Kidney (tissue), 14 donors: ENCODE results near the gene ZNF618. TPM values are rescaled to one million over a fixed set of nuclear protein-coding genes. Genes with fewer than 3 reads are reported as not detected.
A peak's percentile ranks its signal among the peaks of the same experiment; 100 is the strongest.

Experiments
- DNase-seq, 5 donors: peaks; one replicate each; pipeline ENCODE4 v3.0.0-alpha.2; 2013 to 2020
- FAIRE-seq: peaks from 2 replicates; lab custom pipeline; 2012; peaks lifted over from hg19 to GRCh38; lab: Jason Lieb, UNC
- H3K27ac ChIP-seq, 2 donors: one replicate each; pipeline ENCODE4 v1.7.0; 2013; ENCODE audit warnings: low read depth in 2 of 2, low read length in 2 of 2, inconsistent platforms in 1 of 2
- H3K27me3 ChIP-seq: one replicate; pipeline ENCODE4 v1.7.1; 2013; ENCODE audit warnings: low read length, inconsistent platforms; ENCODE audit not compliant: control insufficient read depth, insufficient read depth
- H3K36me3 ChIP-seq, 3 donors: one replicate each; pipeline versions ENCODE4 v1.7.0 to v1.7.1; 2013; ENCODE audit warnings: low read length in 3 of 3, control low read depth in 1 of 3, inconsistent platforms in 1 of 3; ENCODE audit not compliant: insufficient read depth in 3 of 3, control insufficient read depth in 2 of 3
- H3K4me1 ChIP-seq, 3 donors: one replicate each; pipeline versions ENCODE4 v1.7.0 to v1.7.1; 2013; ENCODE audit warnings: low read length in 3 of 3, inconsistent platforms in 1 of 3, low read depth in 1 of 3; ENCODE audit not compliant: control insufficient read depth in 2 of 3, insufficient read depth in 2 of 3
- H3K4me3 ChIP-seq, 3 donors: one replicate each; pipeline versions ENCODE4 v1.7.0 to v1.8.1; 2013; ENCODE audit warnings: low read length in 3 of 3, control low read depth in 1 of 3, inconsistent platforms in 1 of 3
- H3K9ac ChIP-seq, 3 donors: one replicate each; pipeline versions ENCODE4 v1.7.0 to v1.7.1; 2013; ENCODE audit warnings: low read length in 3 of 3, control low read depth in 1 of 3, inconsistent platforms in 1 of 3
- H3K9me3 ChIP-seq, 3 donors: one replicate each; pipeline versions ENCODE4 v1.7.0 to v1.7.1; 2013; ENCODE audit warnings: low read length in 3 of 3, control low read depth in 1 of 3, inconsistent platforms in 1 of 3; ENCODE audit not compliant: control insufficient read depth in 2 of 3, insufficient read depth in 1 of 3
- CTCF ChIP-seq: IDR thresholded peaks from 3 replicates; pipeline ENCODE4 v1.5.1; 2012; ENCODE audit warnings: mild to moderate bottlenecking, moderate library complexity, borderline replicate concordance; ENCODE audit not compliant: insufficient read depth; ENCODE audit errors: extremely low read depth
- intact Hi-C: fragments of 100-400 bp; cut with DNase I; formaldehyde crosslinking; loops from one replicate; pipeline ENCODE4 v1.11.1; 2022
- polyA plus RNA-seq: library from polyadenylated mRNA; stranded (reverse); fragments of 350-450 nt; fragmentation: Illumina TruSeq; extraction: RNeasy Lipid Tissue Mini Kit (QIAGEN cat#74804); gene quantifications from one replicate; pipeline ENCODE4 v1.2.3, GENCODE V29; 2014; ENCODE audit warnings: low read depth, low replicate concordance; ENCODE audit not compliant: insufficient read depth
- total RNA-seq: library from RNA; stranded (reverse); fragmentation: NEBNext Ultra II Directional; extraction: Animal tissue kit (Norgen Biotek cat#: 25700); gene quantifications from one replicate; pipeline ENCODE4 v1.2.1, GENCODE V29; 2021
- donor health status: control.
- donor health status: control.
- donor health status: control.
- donor health status: control.
- donor health status: control.
- donor health status: DM: yes; HTN: yes; CAD: no.
- donor health status: Normal renal cell carcinoma (clear cell type).

Gene ZNF618
- total and polyA plus RNA-seq, 2 donors from 2014 or later, result 5.6 to 31.9 TPM

GRCh38 chr9:114035845-114036801 is 160.0 kb downstream of the ZNF618 start:
- TF ChIP-seq CTCF, result no peak
- peak in 2 of 5 donors; percentile 9 to 39 for DNase-seq
- no peak overlapping the region for H3K4me3 ChIP-seq
- no peak overlapping the region for H3K9ac ChIP-seq
- H3K36me3 ChIP-seq, result peaks cover 6 to 33% (median 24%) of the 10 kb centered on the region in 3 donors
- H3K27me3 ChIP-seq, result no peaks in the 10 kb centered on the region
- H3K9me3 ChIP-seq, result no peaks in the 10 kb centered on the region
- peaks cover 0 to 3% (median 0%) of the 10 kb centered on the region in 3 donors for H3K4me1 ChIP-seq
- H3K27ac ChIP-seq, result no peak overlapping the region
- intact Hi-C loops, result no loop called here
- no peak for FAIRE-seq

- peak in 2 of 5 donors; percentile 2 to 22 for DNase-seq
- intact Hi-C loops, result no loop called here
- Histone ChIP-seq H3K27me3 (no peaks in the 10 kb centered on the region), H3K36me3 (peaks cover 6 to 33% (median 18%) of the 10 kb centered on the region in 3 donors), H3K4me1 (peaks cover 0 to 3% (median 0%) of the 10 kb centered on the region in 3 donors), H3K9ac (no peak overlapping the region), H3K27ac (no peak overlapping the region), H3K9me3 (no peaks in the 10 kb centered on the region), H3K4me3 (no peak overlapping the region)
- FAIRE-seq, result no peak
- TF ChIP-seq CTCF, result no peak
These were observed 161.1 kb downstream of the ZNF618 start for GRCh38 chr9:114037249-114037648.

- peak; percentile 77 to 92 (median 85) for DNase-seq
- no peak for FAIRE-seq
- peak overlapping the region in 1 of 3 donors; percentile 33 for H3K4me3 ChIP-seq
- no peak for TF ChIP-seq CTCF
- intact Hi-C loops, result no loop called here
- peaks cover 0 to 3% (median 0%) of the 10 kb centered on the region in 3 donors for H3K4me1 ChIP-seq
- no peaks in the 10 kb centered on the region for H3K9me3 ChIP-seq
- peak overlapping the region in 1 of 2 donors; percentile 5 for H3K27ac ChIP-seq
- peaks cover 6 to 33% (median 18%) of the 10 kb centered on the region in 3 donors for H3K36me3 ChIP-seq
- H3K27me3 ChIP-seq, result no peaks in the 10 kb centered on the region
- H3K9ac ChIP-seq, result no peak overlapping the region
These were observed 162.0 kb downstream of the ZNF618 start for GRCh38 chr9:114037961-114038723.
